AG10803 (cell line): ENCODE results near the gene PI4KB.

Experiments
- DNase-seq: peaks from one replicate; pipeline ENCODE4 v3.0.0; 2010; ENCODE audit warnings: low read depth
- H3K4me3 ChIP-seq: 2 replicates; pipeline ENCODE4 v1.5.1; 2011; ENCODE audit warnings: mild to moderate bottlenecking, low read length, control low read depth
- TF ChIP-seq, protein P1 (sequence below): conservative IDR thresholded peaks from 2 replicates; pipeline ENCODE4 v1.5.1; 2011; ENCODE audit warnings: mild to moderate bottlenecking, low read length, control low read depth, inconsistent platforms

Gene PI4KB

DNA sequence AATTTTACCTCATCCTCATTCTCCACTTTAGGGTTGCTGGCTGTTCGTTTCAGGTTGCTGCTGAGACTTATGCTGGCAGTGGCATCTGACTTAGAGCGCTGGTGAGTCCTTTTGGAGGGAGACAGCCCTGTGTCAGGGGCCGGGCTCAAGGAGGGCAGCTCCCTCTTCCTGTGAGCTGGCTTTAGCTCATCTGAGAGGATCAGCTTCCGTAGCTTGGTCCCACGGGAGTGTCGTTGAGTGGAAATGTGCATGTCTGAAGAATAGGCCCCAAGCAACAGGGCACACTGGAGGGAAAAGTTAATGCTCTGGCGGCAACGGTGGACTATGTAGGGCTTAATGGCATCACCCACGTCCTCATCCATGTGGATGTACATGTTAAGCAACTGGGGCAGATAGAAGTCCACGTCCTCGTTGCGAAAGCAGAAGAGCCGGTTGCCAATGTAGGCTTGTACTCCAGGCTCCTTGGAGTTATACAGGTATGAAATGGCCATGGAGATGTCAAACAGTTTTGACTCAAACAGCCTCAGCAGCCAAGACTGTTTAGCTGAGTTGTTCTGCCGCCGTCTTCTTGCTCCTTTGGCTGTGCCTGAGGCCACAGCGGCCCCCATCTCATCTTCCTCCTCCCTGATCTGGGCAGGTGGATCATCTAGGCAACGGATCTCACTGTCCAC, 11.5 kb downstream of the PI4KB start:
- DNase-seq: no peak
- no peak overlapping the region for H3K4me3 ChIP-seq
- TF ChIP-seq, protein P1, sequence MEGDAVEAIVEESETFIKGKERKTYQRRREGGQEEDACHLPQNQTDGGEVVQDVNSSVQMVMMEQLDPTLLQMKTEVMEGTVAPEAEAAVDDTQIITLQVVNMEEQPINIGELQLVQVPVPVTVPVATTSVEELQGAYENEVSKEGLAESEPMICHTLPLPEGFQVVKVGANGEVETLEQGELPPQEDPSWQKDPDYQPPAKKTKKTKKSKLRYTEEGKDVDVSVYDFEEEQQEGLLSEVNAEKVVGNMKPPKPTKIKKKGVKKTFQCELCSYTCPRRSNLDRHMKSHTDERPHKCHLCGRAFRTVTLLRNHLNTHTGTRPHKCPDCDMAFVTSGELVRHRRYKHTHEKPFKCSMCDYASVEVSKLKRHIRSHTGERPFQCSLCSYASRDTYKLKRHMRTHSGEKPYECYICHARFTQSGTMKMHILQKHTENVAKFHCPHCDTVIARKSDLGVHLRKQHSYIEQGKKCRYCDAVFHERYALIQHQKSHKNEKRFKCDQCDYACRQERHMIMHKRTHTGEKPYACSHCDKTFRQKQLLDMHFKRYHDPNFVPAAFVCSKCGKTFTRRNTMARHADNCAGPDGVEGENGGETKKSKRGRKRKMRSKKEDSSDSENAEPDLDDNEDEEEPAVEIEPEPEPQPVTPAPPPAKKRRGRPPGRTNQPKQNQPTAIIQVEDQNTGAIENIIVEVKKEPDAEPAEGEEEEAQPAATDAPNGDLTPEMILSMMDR: no peak

DNA sequence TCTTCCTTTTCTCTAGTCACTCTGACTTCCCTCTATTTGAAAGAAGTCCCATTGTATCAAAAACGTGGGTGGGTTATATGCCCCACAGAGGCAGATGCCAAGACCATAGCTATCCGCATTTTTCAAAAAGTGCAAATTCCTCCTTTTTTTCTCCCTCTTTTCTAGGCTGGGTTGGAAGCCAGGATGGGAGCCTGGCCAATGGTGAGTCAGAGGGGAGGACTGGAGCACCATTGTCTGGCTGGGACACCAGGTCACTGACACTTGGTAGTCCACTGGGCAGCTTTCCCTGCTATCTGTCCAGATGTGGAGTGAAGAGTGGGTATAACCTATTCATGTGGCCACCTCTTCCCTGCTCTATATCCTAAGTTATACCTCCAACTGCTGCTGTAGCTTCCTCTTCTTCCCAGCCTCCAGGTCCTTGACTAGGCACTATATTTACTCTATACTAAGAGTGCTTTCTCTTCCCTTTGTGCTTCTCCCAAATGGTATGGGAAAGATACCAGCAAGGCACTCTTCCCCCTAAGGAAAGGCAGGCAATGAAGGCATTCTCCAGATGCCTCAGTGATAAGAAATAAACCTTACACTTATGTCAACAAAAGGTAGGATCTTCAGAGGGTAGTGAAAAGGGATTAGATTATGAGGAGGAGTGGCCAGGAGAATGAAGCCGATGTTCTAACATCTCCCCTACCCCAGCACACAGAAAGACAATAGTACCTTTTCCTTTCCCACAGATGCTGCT, 12.9 kb downstream of the PI4KB start:
- peak; percentile 82 for DNase-seq
- no peak overlapping the region for H3K4me3 ChIP-seq
- TF ChIP-seq, protein P1: no peak

DNA sequence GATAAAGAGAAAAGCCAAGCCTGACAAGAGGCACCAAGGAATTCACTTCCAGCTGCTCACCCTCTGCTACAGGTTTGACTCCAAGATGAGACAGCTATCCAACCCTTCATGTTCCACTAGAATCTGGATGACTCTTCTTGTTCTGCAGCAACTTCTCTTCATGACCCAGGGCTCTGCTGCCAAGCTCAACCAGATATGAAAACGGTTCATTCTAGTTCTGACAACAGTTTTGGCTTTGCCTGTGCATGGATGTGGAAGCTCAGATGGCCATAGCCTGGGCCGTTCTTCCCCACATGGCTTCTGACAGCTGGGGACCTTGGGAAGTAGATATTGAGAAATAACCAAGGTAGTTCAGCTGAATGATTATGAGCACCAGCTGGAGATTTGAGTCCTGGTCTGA, 13.7 kb downstream of the PI4KB start:
- DNase-seq: peak; percentile 20
- TF ChIP-seq, protein P1: no peak
- H3K4me3 ChIP-seq: no peak overlapping the region

DNA sequence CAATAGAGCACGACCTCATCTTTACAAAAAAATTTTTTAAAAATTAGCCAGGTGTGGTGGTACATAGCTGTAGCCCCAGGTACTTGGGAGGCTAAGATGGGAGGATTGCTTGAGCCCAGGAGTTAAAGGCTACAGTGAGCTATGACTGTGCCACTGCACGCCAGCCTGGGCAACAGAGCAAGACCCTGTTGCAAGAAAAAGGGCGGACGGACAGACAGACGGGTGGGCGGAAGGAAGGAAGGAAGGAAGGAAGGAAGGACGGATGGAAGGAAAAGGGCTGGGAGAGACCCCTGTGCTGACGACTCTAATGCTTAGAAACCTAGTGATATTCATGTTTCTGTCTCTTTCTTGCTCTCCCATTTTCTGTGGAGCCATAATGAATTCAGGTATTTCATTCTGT, 14.4 kb downstream of the PI4KB start:
- H3K4me3 ChIP-seq: no peak overlapping the region
- TF ChIP-seq, protein P1: no peak
- DNase-seq: no peak

DNA sequence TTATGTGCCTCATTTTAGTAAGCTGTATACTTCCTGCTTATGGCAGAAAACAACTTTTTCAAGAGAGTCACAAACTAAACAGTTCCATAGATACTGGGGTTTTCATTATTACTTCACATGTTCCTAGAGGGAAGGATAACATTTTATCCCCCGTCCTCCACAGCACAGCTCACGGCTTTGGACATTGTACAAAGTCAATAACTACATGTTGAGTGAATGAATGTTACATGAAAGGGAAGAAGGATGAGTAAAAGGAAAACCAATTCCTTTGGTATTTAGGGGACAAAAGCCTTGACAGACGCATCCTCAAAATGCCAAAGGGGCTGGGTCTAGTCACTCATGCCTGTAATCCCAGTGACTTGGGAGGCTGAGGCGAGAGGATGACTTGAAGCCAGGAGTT, 14.8 kb downstream of the PI4KB start:
- TF ChIP-seq, protein P1: no peak
- no peak for DNase-seq
- H3K4me3 ChIP-seq: no peak overlapping the region

DNA sequence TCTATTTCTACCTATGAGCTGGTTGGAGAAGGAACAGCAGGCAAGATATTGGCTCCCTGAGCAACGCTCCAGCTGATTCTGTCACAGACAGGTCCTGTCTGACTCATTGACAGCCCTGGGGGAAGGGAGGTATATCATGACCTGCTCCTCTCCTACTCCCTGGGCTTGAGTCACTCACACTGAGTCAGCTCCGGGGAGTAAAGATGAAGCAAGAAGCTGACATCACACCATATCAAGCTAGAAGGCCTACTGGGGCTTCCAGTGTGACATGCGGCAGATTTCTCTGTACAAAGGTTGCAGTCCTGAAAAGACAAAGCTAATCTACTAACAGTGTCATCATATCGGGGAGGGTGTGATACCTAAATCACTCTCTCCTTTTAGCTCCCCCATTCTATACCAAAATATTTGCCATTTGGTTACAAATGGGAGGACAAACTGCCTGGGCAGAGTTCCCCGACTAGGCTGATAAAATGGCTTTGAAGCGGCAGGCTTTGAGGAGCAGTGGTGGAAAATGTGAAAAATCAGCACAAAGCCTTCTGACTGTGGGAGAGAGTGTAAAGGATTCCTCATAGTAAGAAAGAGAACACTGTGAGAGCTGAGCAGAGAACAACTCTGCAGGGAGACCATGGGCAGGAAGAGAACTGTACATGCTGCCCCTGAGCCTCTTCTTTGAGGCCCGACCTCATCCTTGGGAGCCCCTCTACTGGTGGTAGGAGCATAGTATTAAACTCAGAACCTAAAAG, 15.5 kb downstream of the PI4KB start:
- no peak overlapping the region for H3K4me3 ChIP-seq
- TF ChIP-seq, protein P1: no peak
- peak; percentile 97 for DNase-seq
